ENCODE measurements around the gene RASSF3. TPM values are rescaled to one million over a fixed set of nuclear protein-coding genes. Genes with fewer than 3 reads are reported as not detected.
A peak's percentile ranks its signal among the peaks of the same experiment; 100 is the strongest.

RASSF3 gene
- total and polyA plus RNA-seq, 10 of the 15 experiments (the other 5 are each of a cell fraction or from before 2014, with no cell fraction given), result 6.9 to 62.4 (median 30.3) TPM

- TF ChIP-seq NR2C2 (IDR thresholded peaks at IDR 0.05; ENCODE audit: borderline replicate concordance, control insufficient read depth, insufficient read length, low read depth) (no peak), BCL11A (IDR thresholded peaks at IDR 0.05; ENCODE audit: low read depth, low read length) (peak; percentile 49; the same call in 1 of the 2 replicates), SMAD1 (IDR thresholded peaks at IDR 0.05; ENCODE audit: low read depth, partially characterized antibody) (no peak), MAX (IDR thresholded peaks at IDR 0.05; ENCODE audit: low read depth, low read length) (no peak), BCL3 (IDR thresholded peaks at IDR 0.05; ENCODE audit: borderline replicate concordance, insufficient read depth, low read depth, low read length, poor library complexity, severe bottlenecking) (no peak), MTA2 (IDR thresholded peaks at IDR 0.05; ENCODE audit: low read depth) (peak; percentile 58), USF1 (IDR thresholded peaks at IDR 0.05; ENCODE audit: borderline replicate concordance, extremely low read length, insufficient read depth, low read depth, low read length) (no peak), TBL1XR1 (IDR thresholded peaks at IDR 0.05; ENCODE audit: low read depth, low read length) (no peak), ATF7 (IDR thresholded peaks at IDR 0.05; ENCODE audit: low read depth) (peak; percentile 83), POLR2AphosphoS5 (IDR thresholded peaks at IDR 0.05; ENCODE audit: low read length) (0 out of 2 replicates have a peak, but pooled peaks have one; percentile 23), TARDBP (IDR thresholded peaks at IDR 0.05; ENCODE audit: borderline replicate concordance) (no peak), ZNF592 (IDR thresholded peaks at IDR 0.05) (no peak), CBX3 (IDR thresholded peaks at IDR 0.05; ENCODE audit: borderline replicate concordance, low read depth) (no peak), IRF4 (IDR thresholded peaks at IDR 0.05; ENCODE audit: low read depth, low read length) (0 out of 2 replicates have a peak, but pooled peaks have one; percentile 6), YY1 (IDR thresholded peaks at IDR 0.05; ENCODE audit: low read depth, low read length) (no peak), SIX5 (IDR thresholded peaks at IDR 0.05; ENCODE audit: low read depth, low read length, severe bottlenecking) (no peak), POLR2A (IDR thresholded peaks at IDR 0.05; ENCODE audit: low read depth, low read length) (no peak), NR2F1 (conservative IDR thresholded peaks at IDR 0.05) (no peak), EZH2 (IDR thresholded peaks at IDR 0.05; ENCODE audit: borderline replicate concordance, control insufficient read depth, low read depth, low read length) (no peak), RBBP5 (conservative IDR thresholded peaks at IDR 0.05) (no peak), POU2F2 (IDR thresholded peaks at IDR 0.05; ENCODE audit: borderline replicate concordance, low read depth, low read length) (no peak), IRF3 (IDR thresholded peaks at IDR 0.05) (no peak), MTA3 (IDR thresholded peaks at IDR 0.05; ENCODE audit: borderline replicate concordance, low read length) (0 out of 2 replicates have a peak, but pooled peaks have one; percentile 28), JUND (IDR thresholded peaks at IDR 0.05; ENCODE audit: low read depth, low read length) (no peak), ZNF274 (IDR thresholded peaks at IDR 0.05; ENCODE audit: insufficient read depth, insufficient read length) (no peak)
Observed at GRCh38 chr12:64618953-64619590, 8.8 kb downstream of the RASSF3 start (continued).
